Stimulated activated CD4-positive, alpha-beta T cell treated with anti-CD3 and anti-CD28 coated beads, Interleukin-1b, Interleukin-23, amount 100 ng/mL, for 48 hours (primary cell): Measurements from ENCODE around the gene SUSD5.
"Not testable (repeated sequence)": the region's sequence is repeated elsewhere in the genome, so short reads cannot be mapped to it uniquely, and the experiment has no call there.

Experiments
- DNase-seq: peaks from one replicate; pipeline ENCODE4 v3.0.0-alpha.2; 2020

Gene SUSD5

GRCh38 chr3:33187368-33187634 is 31.3 kb downstream of the SUSD5 start:
- DNase-seq: no peak

GRCh38 chr3:33186524-33187367 is 31.9 kb downstream of the SUSD5 start:
- no peak for DNase-seq

- no peak for DNase-seq
Measured at GRCh38 chr3:33184863-33185262, 33.7 kb downstream of the SUSD5 start.

- not testable (repeated sequence) for DNase-seq
Measured at GRCh38 chr3:33181641-33182040, 37.0 kb downstream of the SUSD5 start.

GRCh38 chr3:33181229-33181628 is 37.4 kb downstream of the SUSD5 start:
- no peak for DNase-seq

- DNase-seq: no peak
Measured at GRCh38 chr3:33179132-33179531, 39.5 kb downstream of the SUSD5 start.

- DNase-seq: no peak
Measured at GRCh38 chr3:33174711-33175414, 43.7 kb downstream of the SUSD5 start.

- no peak for DNase-seq
Measured at GRCh38 chr3:33174095-33174494, 44.5 kb downstream of the SUSD5 start.

- no peak for DNase-seq
Measured at GRCh38 chr3:33173672-33174071, 44.9 kb downstream of the SUSD5 start.

- DNase-seq: no peak
Measured at GRCh38 chr3:33173103-33173502, 45.5 kb downstream of the SUSD5 start.

GRCh38 chr3:33171580-33171979 is 47.0 kb downstream of the SUSD5 start:
- DNase-seq: no peak

- DNase-seq: no peak
Measured at GRCh38 chr3:33170531-33170930, 48.1 kb downstream of the SUSD5 start.

GRCh38 chr3:33167716-33168336 is 50.8 kb downstream of the SUSD5 start:
- DNase-seq: no peak

GRCh38 chr3:33167284-33167683 is 51.3 kb downstream of the SUSD5 start:
- DNase-seq: no peak

- no peak for DNase-seq
Measured at GRCh38 chr3:33166095-33166494, 52.5 kb downstream of the SUSD5 start.

GRCh38 chr3:33165372-33165771 is 53.2 kb downstream of the SUSD5 start:
- no peak for DNase-seq

- DNase-seq: not testable (repeated sequence)
Measured at GRCh38 chr3:33162621-33163020, 56.0 kb downstream of the SUSD5 start.

GRCh38 chr3:33159981-33160380 is 58.6 kb downstream of the SUSD5 start:
- DNase-seq: no peak

GRCh38 chr3:33159234-33159633 is 59.4 kb downstream of the SUSD5 start:
- DNase-seq: no peak

- no peak for DNase-seq
Measured at GRCh38 chr3:33155301-33155700, 63.3 kb downstream of the SUSD5 start.

GRCh38 chr3:33153782-33154181 is 64.8 kb downstream of the SUSD5 start:
- DNase-seq: no peak

GRCh38 chr3:33152363-33153360 is 65.9 kb downstream of the SUSD5 start:
- no peak for DNase-seq

- DNase-seq: no peak
Measured at GRCh38 chr3:33149342-33149741, 69.3 kb downstream of the SUSD5 start.
